B cell (primary cell): ENCODE results near the gene TNIK.

Experiments
- CTCF ChIP-seq: fragments of 200-600 bp; IDR thresholded peaks from one replicate; pipeline ENCODE4 v1.8.0; 2022; ENCODE audit warnings: antibody characterized with exemption, mild to moderate bottlenecking
- EZH2 ChIP-seq: IDR thresholded peaks from 2 replicates; pipeline ENCODE4 v1.6.1; 2012; ENCODE audit warnings: borderline replicate concordance, low read depth, mild to moderate bottlenecking, moderate library complexity, low read length; ENCODE audit not compliant: insufficient read depth, poor library complexity, severe bottlenecking

GRCh38 chr3:171056528-171056927 is 403.7 kb downstream of the TNIK start:
- TF ChIP-seq CTCF (no peak), EZH2 (no peak)
